HCT116 (cell line): ENCODE measurements around the gene ARHGAP42.

ENCODE experiments used
- EGR1 ChIP-seq: IDR thresholded peaks from 2 replicates; pipeline ENCODE4 v1.6.1; 2012; ENCODE audit warnings: low read depth
- EZH2 ChIP-seq: fragments of 200-600 bp; sonication (generic); IDR thresholded peaks from 2 replicates; pipeline ENCODE4 v1.6.1; 2017; ENCODE audit warnings: antibody characterized with exemption, mixed run types
- RAD21 ChIP-seq: IDR thresholded peaks from 2 replicates; pipeline ENCODE4 v1.6.1; 2012; ENCODE audit warnings: low read depth, mild to moderate bottlenecking
- TCF7L2 ChIP-seq: IDR thresholded peaks from 2 replicates; pipeline ENCODE4 v1.7.0; 2011; ENCODE audit warnings: borderline replicate concordance, inconsistent platforms; ENCODE audit not compliant: insufficient read depth, insufficient read length; ENCODE audit errors: extremely low read depth
- YY1 ChIP-seq: IDR thresholded peaks from 2 replicates; pipeline ENCODE4 v1.6.1; 2011; ENCODE audit warnings: low read length, low read depth, moderate library complexity, mild to moderate bottlenecking; ENCODE audit not compliant: insufficient replicate concordance; ENCODE audit errors: extremely low read depth
- TF ChIP-seq, protein P1 (sequence below), 3 experiments: fragments of 200-600 bp in 1 of 3; sonication (generic) in 1 of 3; IDR thresholded peaks in 2 of 3; conservative IDR thresholded peaks in 1 of 3; 2 replicates each; pipeline ENCODE4 v1.5.1; 2012 to 2017; ENCODE audit warnings: low read depth in 2 of 3, low read length in 2 of 3, antibody characterized with exemption in 1 of 3, borderline replicate concordance in 1 of 3, control low read depth in 1 of 3, mild to moderate bottlenecking in 1 of 3, mixed read lengths in 1 of 3, mixed run types in 1 of 3, moderate library complexity in 1 of 3; ENCODE audit not compliant: insufficient read depth in 1 of 3
- TF ChIP-seq, protein P2 (sequence below): IDR thresholded peaks from 2 replicates; pipeline ENCODE4 v1.6.1; 2012; ENCODE audit warnings: low read depth
- TF ChIP-seq, protein P3 (sequence below): IDR thresholded peaks from 2 replicates; pipeline ENCODE4 v1.6.1; 2012

DNA sequence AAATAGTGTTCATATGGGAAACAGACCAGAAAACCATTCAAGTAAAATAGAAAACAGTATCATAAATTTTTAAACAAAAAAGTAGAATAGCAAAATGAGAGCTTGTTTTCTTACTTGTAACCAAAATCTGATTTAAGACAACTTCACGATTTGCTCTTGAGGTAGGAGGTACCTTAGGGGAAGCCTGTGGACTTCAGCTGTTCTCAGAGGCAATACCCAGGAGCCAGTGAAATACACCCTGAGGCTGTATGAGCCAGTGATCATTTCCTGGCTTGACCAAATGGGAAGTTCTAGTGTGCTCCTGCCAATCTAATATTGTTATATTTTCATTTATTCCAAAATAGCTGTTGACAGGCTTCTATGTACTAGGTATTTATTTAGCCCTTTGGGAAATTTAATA is 104.8 kb downstream of the ARHGAP42 start:
- TF ChIP-seq, protein P1, sequence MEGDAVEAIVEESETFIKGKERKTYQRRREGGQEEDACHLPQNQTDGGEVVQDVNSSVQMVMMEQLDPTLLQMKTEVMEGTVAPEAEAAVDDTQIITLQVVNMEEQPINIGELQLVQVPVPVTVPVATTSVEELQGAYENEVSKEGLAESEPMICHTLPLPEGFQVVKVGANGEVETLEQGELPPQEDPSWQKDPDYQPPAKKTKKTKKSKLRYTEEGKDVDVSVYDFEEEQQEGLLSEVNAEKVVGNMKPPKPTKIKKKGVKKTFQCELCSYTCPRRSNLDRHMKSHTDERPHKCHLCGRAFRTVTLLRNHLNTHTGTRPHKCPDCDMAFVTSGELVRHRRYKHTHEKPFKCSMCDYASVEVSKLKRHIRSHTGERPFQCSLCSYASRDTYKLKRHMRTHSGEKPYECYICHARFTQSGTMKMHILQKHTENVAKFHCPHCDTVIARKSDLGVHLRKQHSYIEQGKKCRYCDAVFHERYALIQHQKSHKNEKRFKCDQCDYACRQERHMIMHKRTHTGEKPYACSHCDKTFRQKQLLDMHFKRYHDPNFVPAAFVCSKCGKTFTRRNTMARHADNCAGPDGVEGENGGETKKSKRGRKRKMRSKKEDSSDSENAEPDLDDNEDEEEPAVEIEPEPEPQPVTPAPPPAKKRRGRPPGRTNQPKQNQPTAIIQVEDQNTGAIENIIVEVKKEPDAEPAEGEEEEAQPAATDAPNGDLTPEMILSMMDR (IDR thresholded peaks at IDR 0.05 in 2 of 3, conservative IDR thresholded peaks at IDR 0.05 in 1 of 3; ENCODE audit: borderline replicate concordance in 1 of 3, insufficient read depth in 1 of 3, low read depth in 2 of 3, low read length in 2 of 3) = no peak
- TF ChIP-seq YY1 = no peak
- no peak for TF ChIP-seq RAD21
- TF ChIP-seq, protein P2, sequence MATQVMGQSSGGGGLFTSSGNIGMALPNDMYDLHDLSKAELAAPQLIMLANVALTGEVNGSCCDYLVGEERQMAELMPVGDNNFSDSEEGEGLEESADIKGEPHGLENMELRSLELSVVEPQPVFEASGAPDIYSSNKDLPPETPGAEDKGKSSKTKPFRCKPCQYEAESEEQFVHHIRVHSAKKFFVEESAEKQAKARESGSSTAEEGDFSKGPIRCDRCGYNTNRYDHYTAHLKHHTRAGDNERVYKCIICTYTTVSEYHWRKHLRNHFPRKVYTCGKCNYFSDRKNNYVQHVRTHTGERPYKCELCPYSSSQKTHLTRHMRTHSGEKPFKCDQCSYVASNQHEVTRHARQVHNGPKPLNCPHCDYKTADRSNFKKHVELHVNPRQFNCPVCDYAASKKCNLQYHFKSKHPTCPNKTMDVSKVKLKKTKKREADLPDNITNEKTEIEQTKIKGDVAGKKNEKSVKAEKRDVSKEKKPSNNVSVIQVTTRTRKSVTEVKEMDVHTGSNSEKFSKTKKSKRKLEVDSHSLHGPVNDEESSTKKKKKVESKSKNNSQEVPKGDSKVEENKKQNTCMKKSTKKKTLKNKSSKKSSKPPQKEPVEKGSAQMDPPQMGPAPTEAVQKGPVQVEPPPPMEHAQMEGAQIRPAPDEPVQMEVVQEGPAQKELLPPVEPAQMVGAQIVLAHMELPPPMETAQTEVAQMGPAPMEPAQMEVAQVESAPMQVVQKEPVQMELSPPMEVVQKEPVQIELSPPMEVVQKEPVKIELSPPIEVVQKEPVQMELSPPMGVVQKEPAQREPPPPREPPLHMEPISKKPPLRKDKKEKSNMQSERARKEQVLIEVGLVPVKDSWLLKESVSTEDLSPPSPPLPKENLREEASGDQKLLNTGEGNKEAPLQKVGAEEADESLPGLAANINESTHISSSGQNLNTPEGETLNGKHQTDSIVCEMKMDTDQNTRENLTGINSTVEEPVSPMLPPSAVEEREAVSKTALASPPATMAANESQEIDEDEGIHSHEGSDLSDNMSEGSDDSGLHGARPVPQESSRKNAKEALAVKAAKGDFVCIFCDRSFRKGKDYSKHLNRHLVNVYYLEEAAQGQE = no peak
- no peak for TF ChIP-seq EZH2
- no peak for TF ChIP-seq EGR1
- no peak for TF ChIP-seq TCF7L2
- TF ChIP-seq, protein P3, sequence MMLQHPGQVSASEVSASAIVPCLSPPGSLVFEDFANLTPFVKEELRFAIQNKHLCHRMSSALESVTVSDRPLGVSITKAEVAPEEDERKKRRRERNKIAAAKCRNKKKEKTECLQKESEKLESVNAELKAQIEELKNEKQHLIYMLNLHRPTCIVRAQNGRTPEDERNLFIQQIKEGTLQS = no peak
